SK-N-SH (cell line): ENCODE results near the gene MEIKIN.

Source experiments
- EP300 ChIP-seq, 2 experiments: IDR thresholded peaks; 2 replicates each; pipeline versions ENCODE4 v1.4.0 to v1.6.1; 2012; ENCODE audit warnings: borderline replicate concordance in 1 of 2, low read depth in 1 of 2, low read length in 1 of 2
- PBX3 ChIP-seq: IDR thresholded peaks from 2 replicates; pipeline ENCODE4; 2012
- POLR2AphosphoS5 ChIP-seq: IDR thresholded peaks from 2 replicates; pipeline ENCODE4 v1.6.1; 2012; ENCODE audit warnings: low read depth, low read length

GRCh38 chr5:131968396-131968954 is 23.0 kb upstream of the MEIKIN start:
- no peak for TF ChIP-seq EP300 (IDR thresholded peaks at IDR 0.05; ENCODE audit: borderline replicate concordance in 1 of 2, low read depth in 1 of 2, low read length in 1 of 2)
- TF ChIP-seq PBX3, result no peak
- TF ChIP-seq POLR2AphosphoS5, result no peak
